Measurements from ENCODE around the gene CCNYL1. TPM values are rescaled to one million over a fixed set of nuclear protein-coding genes. Genes with fewer than 3 reads are reported as not detected.
"Not testable (repeated sequence)": the region's sequence is repeated elsewhere in the genome, so short reads cannot be mapped to it uniquely, and the experiment has no call there.

Gene CCNYL1
- total RNA-seq, 1 experiment from 2014 or later = 14.5 TPM

- DNase-seq (ENCODE audit: low read depth) = no peak
Observed at GRCh38 chr2:207697411-207697810, 14.0 kb upstream of the CCNYL1 start.

GRCh38 chr2:207698301-207698700, 13.1 kb upstream of the CCNYL1 start:
- no peak for DNase-seq (ENCODE audit: low read depth)

DNA sequence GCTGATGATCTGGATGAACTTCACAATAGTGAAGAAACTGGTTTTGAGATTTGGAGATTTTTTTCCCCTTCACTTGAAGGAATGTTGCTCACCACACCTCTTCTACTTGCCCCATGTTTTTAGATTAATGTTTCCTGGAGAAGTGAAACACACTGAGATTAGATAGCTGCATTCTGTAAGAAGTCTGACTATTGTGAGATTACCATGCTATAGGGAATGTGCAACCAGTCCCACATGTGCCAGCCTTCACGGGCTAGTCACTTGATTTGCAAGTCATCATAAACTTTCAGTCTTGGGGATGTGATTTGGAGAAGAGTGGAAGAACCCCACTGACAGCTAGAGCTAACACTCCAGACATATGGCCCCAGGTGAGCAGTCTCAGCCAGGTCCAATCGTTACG, 7.4 kb upstream of the CCNYL1 start:
- DNase-seq (ENCODE audit: low read depth) = no peak

DNA sequence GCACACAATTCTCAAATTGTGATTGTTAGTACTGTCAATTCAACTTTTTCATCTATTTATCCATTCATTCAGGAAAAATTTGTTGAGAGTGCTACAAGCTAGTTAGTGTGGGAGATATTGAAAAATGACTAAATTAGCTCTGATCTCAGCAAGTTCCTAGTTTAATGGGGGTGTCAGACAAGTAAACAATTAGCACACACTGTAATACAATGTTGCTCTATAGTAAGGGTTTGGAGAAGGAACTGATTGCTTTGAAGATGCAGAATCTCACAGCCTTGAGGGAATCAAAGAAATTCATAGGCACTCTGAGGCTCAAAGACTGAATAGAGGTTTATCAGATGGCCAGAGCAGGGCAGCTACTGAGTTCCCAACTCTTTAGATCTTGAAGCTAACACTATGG, 6.8 kb upstream of the CCNYL1 start:
- DNase-seq (ENCODE audit: low read depth) = no peak

- DNase-seq (ENCODE audit: low read depth) = peak; percentile 25
Observed at GRCh38 chr2:207706936-207707860, 4.2 kb upstream of the CCNYL1 start.

- DNase-seq (ENCODE audit: low read depth) = peak; percentile 55
Observed at GRCh38 chr2:207711750-207712530, 500 bp downstream of the CCNYL1 start.

GRCh38 chr2:207716056-207716455, 4.6 kb downstream of the CCNYL1 start:
- DNase-seq (ENCODE audit: low read depth) = no peak

DNA sequence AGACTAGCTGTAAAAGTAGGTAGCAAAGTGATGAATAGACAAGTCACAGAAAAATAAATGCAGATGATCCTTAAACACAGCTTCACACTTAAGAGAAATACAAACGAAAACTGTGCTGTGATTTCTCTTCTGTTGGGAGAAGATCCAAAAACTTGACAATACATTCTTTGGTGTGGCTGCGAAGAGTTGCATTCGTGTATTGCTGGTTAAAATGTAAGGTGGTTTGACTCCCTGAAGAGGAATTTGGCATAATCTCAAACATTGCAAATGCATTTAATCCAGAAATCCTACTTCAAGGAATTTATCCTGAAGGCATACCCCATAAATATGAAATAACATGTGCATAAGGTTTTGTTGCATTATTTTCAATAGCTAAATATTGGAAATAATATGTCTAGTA, 7.1 kb downstream of the CCNYL1 start:
- no peak for DNase-seq (ENCODE audit: low read depth)

- DNase-seq (ENCODE audit: low read depth) = no peak
Observed at GRCh38 chr2:207719008-207719407, 7.6 kb downstream of the CCNYL1 start.

- DNase-seq (ENCODE audit: low read depth) = not testable (repeated sequence)
Observed at GRCh38 chr2:207719655-207720054, 8.2 kb downstream of the CCNYL1 start.

GRCh38 chr2:207720517-207721187, 9.2 kb downstream of the CCNYL1 start:
- peak; percentile 8 for DNase-seq (ENCODE audit: low read depth)

DNA sequence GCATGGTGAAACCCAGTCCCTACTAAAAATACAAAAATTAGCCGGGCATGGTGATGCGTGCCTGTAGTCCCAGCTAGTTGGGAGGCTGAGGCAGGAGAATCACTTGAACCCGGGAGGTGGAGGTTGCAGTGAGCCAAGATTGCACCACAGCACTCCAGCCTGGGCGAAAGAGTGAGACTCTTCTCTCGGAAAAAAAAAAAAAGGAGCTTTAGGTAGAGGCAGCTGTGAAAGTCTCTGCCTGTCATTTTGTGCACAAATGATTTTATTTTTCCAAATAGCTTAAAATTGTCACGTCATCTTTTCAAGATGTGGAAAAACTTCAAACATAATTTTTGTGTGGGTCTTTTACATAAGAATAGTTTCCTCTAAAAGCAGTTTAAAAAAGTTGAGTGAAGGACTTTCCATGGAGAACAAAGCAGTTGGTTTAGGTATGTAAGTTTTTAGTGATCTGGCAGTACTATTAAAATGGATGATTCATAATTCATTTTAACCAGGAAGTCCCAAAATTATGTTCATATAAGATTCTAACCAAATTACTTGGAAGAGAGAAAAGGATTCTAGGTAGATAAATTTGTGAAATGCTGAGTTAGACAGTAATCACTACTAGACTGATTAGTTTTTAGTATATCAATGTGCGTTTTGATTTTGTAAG, 11.5 kb downstream of the CCNYL1 start:
- DNase-seq (ENCODE audit: low read depth) = no peak

DNA sequence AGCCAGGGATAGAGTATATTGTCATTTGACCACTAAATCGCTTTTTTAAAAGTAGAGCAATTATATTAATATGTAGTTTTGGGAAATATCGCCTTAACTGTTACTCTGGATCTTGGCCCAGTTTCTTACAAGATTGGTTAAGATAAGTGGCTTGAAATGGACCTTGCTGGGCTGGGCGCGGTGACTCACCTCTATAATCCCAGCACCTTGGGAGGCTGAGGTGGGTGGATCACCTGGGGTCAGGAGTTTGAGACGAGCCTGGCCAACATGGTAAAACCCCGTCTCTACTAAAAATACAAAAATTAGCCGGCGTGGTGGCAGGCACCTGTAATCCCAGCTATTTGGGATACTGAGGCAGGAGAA, 12.0 kb downstream of the CCNYL1 start:
- peak; percentile 47 for DNase-seq (ENCODE audit: low read depth)

DNA sequence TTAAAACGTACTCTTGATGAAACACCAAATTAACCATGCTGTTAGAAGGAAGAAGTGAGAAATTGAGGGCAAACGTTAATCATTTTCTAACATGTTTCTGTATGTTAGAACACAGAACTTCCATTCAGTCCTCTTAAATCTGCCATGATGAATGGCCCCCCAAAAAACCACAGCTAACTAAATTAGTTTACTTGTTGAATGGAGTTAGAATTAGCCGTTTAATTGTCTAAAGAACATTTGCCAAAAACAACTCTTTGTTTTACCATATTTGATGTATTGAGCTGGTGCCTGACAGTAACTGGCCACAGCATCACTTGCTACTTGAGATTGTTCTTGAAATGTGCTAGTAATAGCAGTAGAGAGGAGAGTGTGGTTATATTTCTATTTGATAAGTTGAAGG, 12.7 kb downstream of the CCNYL1 start:
- DNase-seq (ENCODE audit: low read depth) = no peak

DNA sequence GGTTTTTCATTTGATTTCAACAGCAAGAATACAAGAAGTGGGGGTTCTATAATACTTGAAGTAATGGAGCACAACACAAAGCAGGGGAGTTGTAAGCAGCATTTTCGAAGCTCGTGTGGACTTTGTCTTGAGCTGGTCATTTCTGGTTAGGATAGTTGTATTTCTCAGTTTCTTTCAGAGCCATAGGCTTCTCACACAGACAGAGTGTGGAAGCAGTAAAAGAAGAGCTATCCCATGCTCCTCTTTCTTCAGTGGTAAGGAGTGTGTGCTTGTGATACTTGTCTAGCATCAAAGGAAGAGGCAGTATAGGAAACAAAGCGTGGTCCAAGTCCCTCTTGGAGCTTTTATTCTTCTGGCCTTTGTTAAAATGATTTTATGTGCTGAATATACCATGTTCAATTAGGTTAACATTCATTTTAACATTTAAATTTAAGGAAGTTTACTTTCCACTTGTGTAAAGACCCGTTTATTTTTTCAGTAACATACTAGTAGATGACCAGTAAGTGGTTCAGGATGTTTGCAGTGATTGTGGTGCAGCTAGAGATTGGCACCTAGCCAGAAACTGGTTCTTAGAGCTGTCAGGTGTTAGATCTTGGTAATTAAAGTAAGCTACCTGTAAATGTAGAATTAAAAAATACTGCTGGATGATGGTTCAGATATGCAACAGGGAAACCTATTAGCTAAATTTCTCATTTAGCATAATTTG, 14.6 kb downstream of the CCNYL1 start:
- DNase-seq (ENCODE audit: low read depth) = peak; percentile 24

DNA sequence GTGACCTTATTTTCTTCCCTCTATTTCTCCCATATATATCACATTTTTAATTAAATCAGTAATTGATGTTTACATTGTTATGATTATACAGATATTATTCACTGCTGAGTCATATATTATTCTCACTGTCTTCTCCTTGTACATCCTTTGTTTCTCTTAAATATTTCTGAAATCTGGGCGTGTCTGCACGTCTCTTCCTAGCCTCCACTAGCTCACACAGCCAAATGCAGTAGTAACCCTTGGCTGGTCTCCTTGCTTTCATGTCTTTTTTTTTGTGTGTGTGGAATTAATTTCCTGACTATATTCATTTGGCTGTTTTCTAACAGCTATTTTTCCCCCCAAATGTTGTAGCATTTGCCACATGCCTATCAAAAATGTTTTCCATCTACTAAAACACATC, 15.8 kb downstream of the CCNYL1 start:
- no peak for DNase-seq (ENCODE audit: low read depth)

DNA sequence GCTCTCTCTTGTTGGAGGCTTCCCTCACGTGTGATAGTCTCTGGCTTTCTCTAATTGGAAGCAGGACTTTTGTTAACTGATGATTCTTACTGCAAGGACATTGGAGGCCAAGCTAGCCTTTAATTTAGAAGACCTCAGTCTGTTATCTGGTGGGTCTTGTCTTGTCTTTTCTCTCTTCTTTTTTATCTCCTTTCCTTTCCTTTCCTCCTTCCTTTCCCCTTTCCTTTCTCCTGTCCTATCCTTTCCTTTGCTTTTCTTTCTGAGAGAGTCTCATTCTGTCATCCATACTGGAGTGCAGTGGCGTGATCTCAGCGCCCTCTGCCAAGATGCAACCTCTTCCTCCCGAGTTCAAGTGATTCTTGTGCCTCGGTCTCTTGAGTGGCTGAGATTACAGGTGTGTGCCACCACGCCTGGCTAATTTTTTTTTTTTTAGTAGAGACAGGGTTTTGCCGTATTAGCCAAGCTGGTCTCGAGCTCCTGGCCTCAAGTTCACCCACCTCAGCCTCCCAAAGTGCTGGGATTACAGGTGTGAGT, 18.1 kb downstream of the CCNYL1 start:
- DNase-seq (ENCODE audit: low read depth) = no peak

- no peak for DNase-seq (ENCODE audit: low read depth)
Observed at GRCh38 chr2:207731138-207731537, 19.7 kb downstream of the CCNYL1 start.

DNA sequence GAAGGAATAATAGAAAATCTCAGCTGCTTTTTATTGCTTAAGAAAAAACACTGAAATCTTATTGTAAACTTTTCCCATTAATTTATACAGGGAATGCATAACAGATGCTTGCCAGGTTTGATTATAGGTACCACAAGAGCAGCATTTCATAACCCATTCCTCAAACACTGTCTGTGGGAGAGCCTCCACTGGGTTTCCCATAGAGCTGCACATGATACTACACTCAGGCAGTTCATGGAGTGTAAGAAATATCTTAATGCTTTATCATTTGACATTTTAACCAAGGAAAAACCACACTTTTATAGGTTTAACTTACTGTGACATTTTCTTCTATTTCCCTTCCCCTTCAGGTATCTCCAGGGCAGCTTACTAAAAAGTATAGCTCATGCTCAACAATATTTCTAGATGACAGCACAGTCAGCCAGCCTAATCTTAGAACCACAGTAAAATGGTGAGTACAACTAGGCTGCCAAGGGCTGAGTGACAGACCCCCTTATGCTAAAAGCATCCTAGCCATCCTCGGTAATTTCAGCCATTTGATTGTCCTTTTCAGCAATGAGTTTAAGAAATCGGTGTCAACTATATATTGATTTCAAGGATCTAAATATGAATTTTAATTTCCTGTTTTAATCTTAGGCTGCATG, 22.3 kb downstream of the CCNYL1 start:
- peak; percentile 8 for DNase-seq (ENCODE audit: low read depth)

GRCh38 chr2:207734264-207734635, 22.8 kb downstream of the CCNYL1 start:
- peak; percentile 45 for DNase-seq (ENCODE audit: low read depth)

Data from M059J (cell line).